Inflammatory macrophage (primary cell): ENCODE data around the gene ADPRHL1.

Source experiments
- DNase-seq, 2 donors: peaks; one replicate each; pipeline ENCODE4 v3.0.0-alpha.2; 2020 to 2022

ADPRHL1 gene

DNA sequence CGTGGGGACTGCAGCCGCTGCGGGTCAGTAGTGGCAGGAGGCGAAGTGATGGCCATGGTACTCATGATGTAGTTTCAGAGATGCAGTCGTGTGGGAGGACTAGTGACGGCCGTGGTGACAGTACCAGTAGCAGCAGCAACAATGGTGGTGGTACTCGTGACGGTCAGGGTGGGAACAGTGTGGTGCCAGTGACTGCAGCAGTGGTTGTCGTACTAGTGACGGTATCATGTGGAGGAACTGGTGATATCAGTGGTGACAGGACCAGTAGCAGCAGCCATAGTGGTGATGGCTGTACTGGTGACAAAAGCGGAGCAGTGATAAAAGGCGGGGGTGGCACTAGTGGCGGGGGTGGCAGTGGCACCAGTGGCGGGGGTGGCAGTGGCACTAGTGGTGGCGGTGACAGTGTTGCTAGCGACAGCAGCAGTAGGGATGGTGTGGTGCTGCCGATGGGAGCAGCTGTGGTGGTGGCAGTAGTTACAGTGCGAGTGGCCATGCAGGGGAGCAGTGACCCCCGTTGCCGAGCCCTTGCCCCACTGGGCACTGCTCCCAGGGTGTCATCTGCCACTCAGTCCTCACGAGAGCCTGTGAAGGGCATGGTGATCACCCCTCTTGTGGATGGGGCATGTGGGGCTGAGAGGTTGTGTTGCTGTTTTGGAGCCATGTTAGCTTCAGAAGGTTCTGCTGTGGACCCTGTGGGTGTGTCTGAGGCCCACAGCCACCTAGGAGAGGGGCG, 22.7 kb downstream of the ADPRHL1 start:
- DNase-seq: no peak

DNA sequence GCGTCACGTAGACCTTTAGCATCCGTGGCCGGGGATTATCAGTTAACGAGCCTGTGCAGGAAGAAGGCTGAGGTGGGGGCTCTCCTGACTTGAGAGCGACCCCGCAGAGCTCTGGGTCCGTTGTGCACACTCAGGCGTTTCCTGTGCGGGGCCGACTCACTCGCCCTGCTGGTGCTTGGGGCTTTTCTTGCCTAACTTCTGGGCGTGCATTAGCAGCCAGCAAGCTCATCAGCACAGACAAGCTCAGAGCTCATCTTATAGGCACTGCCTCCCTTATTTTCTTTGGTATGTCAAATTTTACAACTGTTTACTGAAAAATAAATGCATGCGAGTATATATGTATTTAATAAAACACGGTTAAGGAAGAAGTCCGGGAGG, 23.7 kb downstream of the ADPRHL1 start:
- DNase-seq: no peak

DNA sequence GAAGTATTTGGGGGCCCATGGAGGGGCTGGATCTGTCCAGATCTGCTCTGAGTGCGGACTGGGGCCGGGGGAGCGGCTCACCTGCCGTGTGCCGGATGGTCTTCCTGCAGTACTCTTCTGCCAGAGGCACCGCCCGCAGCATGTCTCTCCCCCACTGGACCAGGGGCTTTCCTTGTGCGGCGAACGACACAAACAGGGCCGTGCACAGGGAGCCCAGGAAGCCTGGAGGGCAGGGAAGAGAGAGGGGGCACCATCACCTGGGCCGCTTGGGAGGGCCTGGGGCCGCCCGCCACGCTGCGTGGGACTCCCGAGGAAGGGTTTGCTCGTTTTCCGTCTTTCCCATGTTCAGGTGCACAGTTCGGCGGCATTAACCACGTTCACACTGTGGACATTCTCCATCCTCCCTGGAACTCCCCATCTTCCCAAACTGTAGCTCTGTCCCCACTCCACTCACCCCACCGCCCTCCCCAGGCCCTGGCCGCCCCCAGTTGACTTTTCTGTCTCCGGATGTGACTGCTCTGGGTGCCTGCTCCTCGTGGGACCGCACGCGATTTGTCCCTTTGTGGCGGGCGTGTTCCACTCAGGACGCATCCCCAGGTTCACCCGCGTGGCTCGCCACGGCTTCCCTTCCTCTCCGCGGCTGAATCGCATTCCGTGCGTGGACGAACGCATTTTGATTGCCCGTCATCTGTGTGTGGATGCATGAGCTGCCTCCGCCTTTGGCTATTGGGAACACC, 24.2 kb downstream of the ADPRHL1 start:
- no peak for DNase-seq

- DNase-seq: no peak
Measured at GRCh38 chr13:113428469-113428865, 24.8 kb downstream of the ADPRHL1 start.

- DNase-seq: no peak
Measured at GRCh38 chr13:113427562-113428468, 25.5 kb downstream of the ADPRHL1 start.

GRCh38 chr13:113426591-113426986, 26.7 kb downstream of the ADPRHL1 start:
- DNase-seq: no peak

DNA sequence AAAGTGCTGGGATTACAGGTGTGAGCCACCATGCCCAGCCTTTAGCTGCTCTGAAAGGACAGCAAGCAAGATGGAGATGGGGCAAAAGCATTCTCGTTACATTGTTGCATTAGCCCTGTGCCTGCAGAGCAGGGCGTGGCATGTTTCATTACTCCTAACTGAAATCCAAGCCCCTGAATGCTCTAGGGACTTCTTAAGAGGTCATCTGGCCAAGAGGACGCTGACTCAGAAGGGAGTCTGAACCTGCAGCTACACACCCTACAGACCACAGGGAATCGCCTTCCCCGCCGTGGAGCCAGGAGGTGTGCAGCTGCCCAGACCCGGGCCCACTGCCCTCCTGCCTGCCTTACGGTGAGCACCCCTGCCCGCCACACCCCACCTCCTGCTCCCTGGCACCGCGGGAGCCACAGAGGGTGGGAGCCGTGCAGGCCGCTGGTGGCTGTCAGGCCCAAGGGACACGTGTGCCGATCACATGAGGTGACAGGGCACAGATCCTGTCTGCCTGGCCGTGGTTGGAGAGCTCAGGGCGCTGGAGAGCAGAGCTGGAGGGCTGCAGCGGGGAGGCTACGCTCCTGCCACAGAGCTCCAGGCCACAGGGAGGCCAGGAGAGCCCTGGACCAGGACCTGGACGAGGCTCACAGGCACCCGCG, 27.2 kb downstream of the ADPRHL1 start:
- no peak for DNase-seq

GRCh38 chr13:113423520-113424163, 29.6 kb downstream of the ADPRHL1 start:
- no peak for DNase-seq

DNA sequence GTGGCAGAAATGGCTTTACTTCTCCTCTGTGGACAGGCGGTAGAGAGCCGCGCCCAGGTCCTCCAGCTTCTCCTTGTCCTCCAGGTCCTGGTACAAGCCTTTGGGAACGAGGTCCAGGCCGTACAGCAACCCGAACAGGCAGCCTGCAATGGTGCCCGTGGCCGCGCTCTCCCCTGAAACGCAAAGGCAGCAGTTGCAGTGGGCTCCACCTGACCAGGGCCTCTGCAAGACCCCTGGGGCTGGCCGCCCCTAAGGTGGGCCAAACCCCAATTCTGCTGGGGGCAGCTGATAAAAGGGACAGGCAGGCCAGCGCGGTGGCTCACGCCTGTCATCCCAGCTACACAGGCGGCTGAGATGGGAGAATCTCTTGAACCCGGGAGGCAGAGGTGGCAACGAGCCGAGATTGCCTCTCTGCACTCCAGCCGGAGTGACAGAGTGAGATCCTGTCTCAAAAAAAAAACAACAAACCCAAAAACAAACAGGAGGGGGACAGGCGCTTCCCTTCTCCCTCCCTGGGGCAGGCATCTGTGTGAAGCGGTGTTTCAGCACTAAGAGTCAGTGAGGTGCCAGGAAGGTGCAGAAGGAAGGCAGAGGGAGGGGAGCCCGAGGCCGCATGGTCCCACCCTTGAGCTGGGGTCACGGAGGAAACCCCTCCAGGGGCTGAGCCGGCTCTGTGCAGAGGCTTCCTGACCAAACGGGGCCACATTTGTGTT, 30.3 kb downstream of the ADPRHL1 start:
- no peak for DNase-seq

DNA sequence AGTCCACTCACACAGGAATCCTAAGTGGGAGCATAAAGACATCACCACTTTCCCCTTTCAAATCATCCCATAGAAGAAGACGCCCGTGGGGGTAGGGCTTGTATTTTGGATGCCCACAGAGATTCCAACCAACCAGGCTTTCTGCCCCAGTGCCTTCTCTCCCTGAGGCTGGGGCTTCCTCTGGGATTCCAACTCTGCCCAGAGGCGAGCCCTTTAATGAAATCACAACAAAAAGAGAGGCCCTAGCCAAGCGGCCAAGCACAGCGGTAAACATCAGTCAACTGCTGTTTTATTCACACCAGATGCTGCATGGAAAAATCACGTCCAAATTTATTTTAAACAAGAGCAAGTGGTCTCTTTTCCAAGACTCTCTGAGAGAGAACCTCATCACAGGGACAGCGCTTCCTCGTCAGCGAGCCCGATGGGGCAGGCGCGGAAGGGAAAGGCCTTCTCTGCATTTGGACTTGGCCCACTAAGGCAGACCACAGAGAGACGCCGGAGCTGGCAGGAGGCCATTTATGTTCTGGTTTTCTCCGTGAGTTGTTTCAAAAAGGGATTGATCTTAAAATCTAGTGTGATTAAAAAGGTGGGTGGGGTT, 31.5 kb downstream of the ADPRHL1 start:
- no peak for DNase-seq

DNA sequence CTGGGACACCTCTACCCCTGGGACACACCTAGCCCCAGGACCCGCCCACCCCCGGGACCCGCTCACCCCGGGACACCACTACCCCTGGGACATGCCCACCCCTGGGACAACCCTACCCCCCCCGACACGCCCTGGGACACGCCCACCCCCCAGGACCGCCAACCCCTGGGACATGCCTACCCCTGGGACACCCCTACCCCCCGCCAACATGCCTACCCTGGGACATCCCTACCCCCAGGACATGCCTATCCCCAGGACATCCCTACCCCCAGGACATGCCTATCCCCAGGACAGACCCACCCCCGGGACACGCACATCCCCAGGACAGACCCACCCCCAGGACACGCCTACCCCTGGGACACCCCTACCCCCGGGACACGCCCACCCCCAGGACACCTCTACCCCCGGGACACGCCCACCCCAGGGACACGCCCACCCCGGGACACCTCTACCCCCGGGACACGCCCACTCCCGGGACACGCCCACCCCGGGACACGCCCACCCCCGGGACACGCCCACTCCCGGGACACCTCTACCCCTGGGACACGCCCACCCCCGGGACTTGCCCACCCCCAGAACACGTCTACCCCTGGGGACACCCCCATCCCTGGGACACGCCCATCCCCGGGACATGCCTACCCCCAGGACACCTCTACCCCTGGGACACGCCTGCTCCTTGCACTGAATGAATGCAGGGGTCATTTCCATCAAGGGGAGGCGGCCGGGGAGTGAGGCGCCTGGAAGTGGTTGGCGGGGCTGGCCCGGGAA, 32.3 kb downstream of the ADPRHL1 start:
- no peak for DNase-seq

DNA sequence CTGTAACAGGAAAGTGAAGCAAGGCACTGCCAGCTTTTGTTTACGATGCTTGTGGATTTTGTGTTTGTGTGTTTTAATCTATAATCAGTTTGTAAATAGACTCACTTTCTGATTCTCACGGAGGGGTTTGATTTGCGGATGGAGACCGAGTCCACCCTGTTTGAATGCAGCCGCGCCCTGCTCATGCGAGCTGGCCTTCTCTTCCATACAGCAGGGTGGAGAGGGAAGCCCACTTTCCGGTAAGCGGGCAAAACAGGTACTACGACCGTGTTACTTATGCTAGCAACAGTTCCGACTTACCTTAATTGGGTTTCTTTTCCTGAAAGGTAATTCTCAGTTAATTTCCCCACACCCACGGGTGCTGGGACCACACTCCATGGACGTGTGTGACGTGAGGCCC, 33.1 kb downstream of the ADPRHL1 start:
- no peak for DNase-seq

- no peak for DNase-seq
Measured at GRCh38 chr13:113419531-113420193, 33.6 kb downstream of the ADPRHL1 start.

- no peak for DNase-seq
Measured at GRCh38 chr13:113418722-113419049, 34.6 kb downstream of the ADPRHL1 start.

DNA sequence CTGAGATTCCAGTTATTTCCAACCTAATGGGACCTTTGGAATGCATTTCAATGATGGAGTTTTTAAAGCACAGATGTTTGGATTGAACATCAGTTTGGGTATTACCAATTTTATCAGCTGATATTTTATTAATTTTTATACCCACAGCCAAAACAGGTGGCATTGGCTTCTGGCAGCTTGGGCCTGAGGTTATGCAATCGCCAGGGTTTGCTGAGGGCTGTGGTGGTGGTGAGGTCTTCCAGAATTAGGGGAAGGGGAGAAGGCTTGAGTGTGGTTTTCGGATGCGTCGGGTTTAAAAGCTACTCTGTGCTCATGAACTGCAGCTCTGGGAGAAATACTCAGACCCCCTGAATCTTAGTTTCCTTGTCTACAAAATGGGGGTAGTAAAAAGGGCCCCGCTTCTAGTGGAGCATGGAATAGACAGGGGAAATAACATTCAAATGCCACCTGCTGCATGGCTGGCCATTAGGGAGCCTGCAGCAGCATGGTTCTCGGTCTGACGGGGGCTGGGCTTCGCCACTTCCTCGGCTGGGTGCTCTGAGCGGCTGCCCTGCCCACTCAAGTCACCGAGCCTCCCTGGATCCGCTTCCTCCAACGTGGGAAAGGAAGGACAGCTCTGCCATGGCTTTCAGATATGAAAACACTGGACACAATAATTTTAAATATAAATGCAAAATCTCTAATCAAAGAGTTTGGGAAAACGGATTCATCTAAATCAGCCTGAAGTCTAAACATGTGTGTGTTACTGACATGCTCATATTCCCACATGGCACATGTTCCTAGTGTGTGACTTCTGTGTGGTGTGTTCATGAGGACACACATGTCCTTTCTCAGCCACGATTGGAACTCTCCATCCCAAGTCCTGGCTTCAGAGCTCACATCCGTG, 35.2 kb downstream of the ADPRHL1 start:
- DNase-seq: peak; percentile 11 to 59

DNA sequence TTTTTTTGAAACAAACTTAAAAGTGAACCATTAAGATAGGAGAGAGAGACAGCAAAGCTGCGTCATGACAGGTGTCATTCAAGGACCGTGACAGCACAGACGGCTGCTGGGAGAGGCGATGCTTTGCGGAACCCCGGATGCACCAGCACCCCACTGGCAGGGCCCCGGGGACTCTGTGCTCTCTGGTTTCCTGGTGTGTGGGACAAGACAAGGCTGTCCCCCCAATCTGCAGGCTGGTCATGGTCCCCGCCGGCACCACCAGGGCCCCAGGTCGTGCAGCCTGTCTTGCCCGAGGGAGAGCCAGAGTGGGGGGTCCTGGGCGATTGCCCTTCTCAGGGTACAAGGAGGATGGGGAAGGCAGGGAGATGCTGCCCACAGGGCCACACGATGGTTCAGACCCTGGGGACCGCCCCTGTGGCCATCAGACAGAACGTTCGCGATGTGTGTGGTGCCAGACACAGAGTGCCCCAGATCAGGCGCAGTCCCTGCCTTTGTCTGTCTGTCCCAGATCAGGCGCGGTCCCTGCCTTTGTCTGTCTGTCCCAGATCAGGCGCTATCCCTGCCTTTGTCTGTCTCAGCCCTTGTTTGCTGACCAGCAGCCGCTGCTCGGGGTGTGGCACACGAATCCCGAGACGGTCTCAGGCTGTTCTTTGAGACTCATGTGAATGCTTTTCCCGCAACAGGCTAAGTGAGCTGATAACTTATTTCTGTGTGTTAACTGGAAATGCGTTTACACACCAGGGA, 36.1 kb downstream of the ADPRHL1 start:
- DNase-seq: no peak

DNA sequence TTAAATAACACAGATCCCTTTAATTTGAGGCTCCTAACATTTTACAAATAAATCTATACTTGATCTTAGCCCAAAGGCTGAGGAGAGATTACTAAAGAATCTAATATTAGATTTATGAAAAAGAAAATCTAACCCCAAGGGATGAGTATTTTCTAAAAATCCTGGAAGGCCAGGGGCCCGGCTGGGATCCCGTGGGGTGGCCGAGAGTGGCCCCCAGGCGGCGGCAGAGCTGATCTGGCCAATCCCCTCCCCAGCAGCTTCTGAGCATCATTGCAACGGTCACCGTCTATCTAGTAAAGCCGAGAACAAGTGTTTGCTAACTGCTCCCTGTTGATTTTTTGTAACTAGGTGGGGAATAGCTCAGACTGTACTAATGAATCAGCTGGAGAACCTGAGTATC, 37.5 kb downstream of the ADPRHL1 start:
- DNase-seq: no peak

- no peak for DNase-seq
Measured at GRCh38 chr13:113415032-113415431, 38.3 kb downstream of the ADPRHL1 start.
